ENCODE results near the gene APCDD1L. TPM values are rescaled to one million over a fixed set of nuclear protein-coding genes. Genes with fewer than 3 reads are reported as not detected.

Gene APCDD1L
- total RNA-seq, 1 donor from 2014 or later, result not detected

- Mint-ChIP-seq H3K27ac (no peak overlapping the region), H3K4me1 (ENCODE audit: low read depth) (no peaks in the 10 kb centered on the region), H3K27me3 (ENCODE audit: insufficient read depth) (peaks cover 3% of the 10 kb centered on the region), H3K4me3 (no peak overlapping the region), H3K36me3 (ENCODE audit: low read depth) (peaks cover 4% of the 10 kb centered on the region), H3K9me3 (no peaks in the 10 kb centered on the region)
- intact Hi-C loops (cut with micrococcal nuclease), result no loop called here
- DNase-seq (ENCODE audit: low spot score), result no peak
Measured at GRCh38 chr20:58457083-58457695, 58.0 kb downstream of the APCDD1L start.

- intact Hi-C loops (cut with micrococcal nuclease), result no loop called here
- H3K27me3 Mint-ChIP-seq (ENCODE audit: insufficient read depth), result peaks cover 3% of the 10 kb centered on the region
- no peak overlapping the region for H3K4me3 Mint-ChIP-seq
- no peaks in the 10 kb centered on the region for H3K9me3 Mint-ChIP-seq
- H3K27ac Mint-ChIP-seq, result no peak overlapping the region
- peaks cover 5% of the 10 kb centered on the region for H3K4me1 Mint-ChIP-seq (ENCODE audit: low read depth)
- no peak for DNase-seq (ENCODE audit: low spot score)
- peaks cover 8% of the 10 kb centered on the region for H3K36me3 Mint-ChIP-seq (ENCODE audit: low read depth)
Measured at GRCh38 chr20:58454460-58454859, 60.7 kb downstream of the APCDD1L start.

GRCh38 chr20:58453391-58453790 lies 61.8 kb downstream of the APCDD1L start:
- no peak for DNase-seq (ENCODE audit: low spot score)
- intact Hi-C loops (cut with micrococcal nuclease), result no loop called here
- Mint-ChIP-seq H3K4me3 (no peak overlapping the region), H3K27ac (no peak overlapping the region), H3K36me3 (ENCODE audit: low read depth) (peaks cover 8% of the 10 kb centered on the region), H3K27me3 (ENCODE audit: insufficient read depth) (no peaks in the 10 kb centered on the region), H3K4me1 (ENCODE audit: low read depth) (peaks cover 5% of the 10 kb centered on the region), H3K9me3 (no peaks in the 10 kb centered on the region)

GRCh38 chr20:58452667-58453255 lies 62.4 kb downstream of the APCDD1L start:
- intact Hi-C loops (cut with micrococcal nuclease), result no loop called here
- no peak for DNase-seq (ENCODE audit: low spot score)
- Mint-ChIP-seq H3K27me3 (ENCODE audit: insufficient read depth) (no peaks in the 10 kb centered on the region), H3K9me3 (no peaks in the 10 kb centered on the region), H3K27ac (no peak overlapping the region), H3K4me3 (no peak overlapping the region), H3K4me1 (ENCODE audit: low read depth) (peaks cover 5% of the 10 kb centered on the region), H3K36me3 (ENCODE audit: low read depth) (peaks cover 10% of the 10 kb centered on the region)

- intact Hi-C loops (cut with micrococcal nuclease), result no loop called here
- DNase-seq (ENCODE audit: low spot score), result no peak
- no peak overlapping the region for H3K4me3 Mint-ChIP-seq
- no peaks in the 10 kb centered on the region for H3K9me3 Mint-ChIP-seq
- H3K36me3 Mint-ChIP-seq (ENCODE audit: low read depth), result peaks cover 9% of the 10 kb centered on the region
- peaks cover 10% of the 10 kb centered on the region for H3K4me1 Mint-ChIP-seq (ENCODE audit: low read depth)
- H3K27me3 Mint-ChIP-seq (ENCODE audit: insufficient read depth), result no peaks in the 10 kb centered on the region
- no peak overlapping the region for H3K27ac Mint-ChIP-seq
Measured at GRCh38 chr20:58450254-58450653, 64.9 kb downstream of the APCDD1L start.

GRCh38 chr20:58449681-58450221 lies 65.4 kb downstream of the APCDD1L start:
- Mint-ChIP-seq H3K36me3 (ENCODE audit: low read depth) (peaks cover 14% of the 10 kb centered on the region), H3K4me3 (no peak overlapping the region), H3K27me3 (ENCODE audit: insufficient read depth) (no peaks in the 10 kb centered on the region), H3K4me1 (ENCODE audit: low read depth) (peaks cover 15% of the 10 kb centered on the region), H3K27ac (no peak overlapping the region), H3K9me3 (no peaks in the 10 kb centered on the region)
- intact Hi-C loops (cut with micrococcal nuclease), result loop anchor here (5.0 kb wide), 1 partner anchor 62 kb away; the partner anchor contains the start of gene VAPB
- DNase-seq (ENCODE audit: low spot score), result no peak

- no peaks in the 10 kb centered on the region for H3K9me3 Mint-ChIP-seq
- no peaks in the 10 kb centered on the region for H3K27me3 Mint-ChIP-seq (ENCODE audit: insufficient read depth)
- H3K36me3 Mint-ChIP-seq (ENCODE audit: low read depth), result peaks cover 22% of the 10 kb centered on the region
- no peak overlapping the region for H3K27ac Mint-ChIP-seq
- peaks cover 19% of the 10 kb centered on the region for H3K4me1 Mint-ChIP-seq (ENCODE audit: low read depth)
- no peak for DNase-seq (ENCODE audit: low spot score)
- intact Hi-C loops (cut with micrococcal nuclease), result loop anchor here (5.0 kb wide), 1 partner anchor 62 kb away; the partner anchor contains the start of gene VAPB
- no peak overlapping the region for H3K4me3 Mint-ChIP-seq
Measured at GRCh38 chr20:58448958-58449357, 66.2 kb downstream of the APCDD1L start.

GRCh38 chr20:58447511-58448391 lies 67.4 kb downstream of the APCDD1L start:
- no peak overlapping the region for H3K4me3 Mint-ChIP-seq
- H3K4me1 Mint-ChIP-seq (ENCODE audit: low read depth), result peaks cover 24% of the 10 kb centered on the region
- H3K9me3 Mint-ChIP-seq, result no peaks in the 10 kb centered on the region
- no peaks in the 10 kb centered on the region for H3K27me3 Mint-ChIP-seq (ENCODE audit: insufficient read depth)
- no peak overlapping the region for H3K27ac Mint-ChIP-seq
- DNase-seq (ENCODE audit: low spot score), result peak; percentile 37
- peaks cover 27% of the 10 kb centered on the region for H3K36me3 Mint-ChIP-seq (ENCODE audit: low read depth)
- intact Hi-C loops (cut with micrococcal nuclease), result loop anchor here (1.0 to 5.0 kb wide), 2 partner anchors 60 to 210 kb away; partner anchors contain the start of gene VAPB

GRCh38 chr20:58446960-58447265 lies 68.3 kb downstream of the APCDD1L start:
- peaks cover 28% of the 10 kb centered on the region for H3K36me3 Mint-ChIP-seq (ENCODE audit: low read depth)
- H3K27ac Mint-ChIP-seq, result no peak overlapping the region
- no peaks in the 10 kb centered on the region for H3K27me3 Mint-ChIP-seq (ENCODE audit: insufficient read depth)
- H3K4me3 Mint-ChIP-seq, result no peak overlapping the region
- intact Hi-C loops (cut with micrococcal nuclease), result loop anchor here (1.0 to 5.0 kb wide), 2 partner anchors 60 to 210 kb away; partner anchors contain the start of gene VAPB
- peaks cover 24% of the 10 kb centered on the region for H3K4me1 Mint-ChIP-seq (ENCODE audit: low read depth)
- DNase-seq (ENCODE audit: low spot score), result no peak
- H3K9me3 Mint-ChIP-seq, result no peaks in the 10 kb centered on the region

GRCh38 chr20:58446264-58446959 lies 68.8 kb downstream of the APCDD1L start:
- no peak for DNase-seq (ENCODE audit: low spot score)
- H3K4me3 Mint-ChIP-seq, result no peak overlapping the region
- H3K36me3 Mint-ChIP-seq (ENCODE audit: low read depth), result peaks cover 28% of the 10 kb centered on the region
- intact Hi-C loops (cut with micrococcal nuclease), result loop anchor here (5.0 kb wide), 1 partner anchor 59 kb away; the partner anchor contains the start of gene VAPB
- H3K4me1 Mint-ChIP-seq (ENCODE audit: low read depth), result peaks cover 24% of the 10 kb centered on the region
- no peak overlapping the region for H3K27ac Mint-ChIP-seq
- no peaks in the 10 kb centered on the region for H3K9me3 Mint-ChIP-seq
- no peaks in the 10 kb centered on the region for H3K27me3 Mint-ChIP-seq (ENCODE audit: insufficient read depth)

GRCh38 chr20:58444746-58445255 lies 70.4 kb downstream of the APCDD1L start:
- Mint-ChIP-seq H3K4me1 (ENCODE audit: low read depth) (peaks cover 29% of the 10 kb centered on the region), H3K27ac (peak overlapping the region; percentile 46), H3K27me3 (ENCODE audit: insufficient read depth) (no peaks in the 10 kb centered on the region), H3K9me3 (no peaks in the 10 kb centered on the region), H3K4me3 (no peak overlapping the region), H3K36me3 (ENCODE audit: low read depth) (peaks cover 30% of the 10 kb centered on the region)
- intact Hi-C loops (cut with micrococcal nuclease), result loop anchor here (5.0 kb wide), 1 partner anchor 58 kb away; the partner anchor contains the start of gene VAPB
- no peak for DNase-seq (ENCODE audit: low spot score)

GRCh38 chr20:58441723-58442122 lies 73.5 kb downstream of the APCDD1L start:
- Mint-ChIP-seq H3K36me3 (ENCODE audit: low read depth) (peaks cover 39% of the 10 kb centered on the region), H3K4me3 (no peak overlapping the region), H3K27me3 (ENCODE audit: insufficient read depth) (no peaks in the 10 kb centered on the region), H3K4me1 (ENCODE audit: low read depth) (peaks cover 34% of the 10 kb centered on the region), H3K9me3 (no peaks in the 10 kb centered on the region), H3K27ac (peak overlapping the region; percentile 59)
- DNase-seq (ENCODE audit: low spot score), result no peak
- intact Hi-C loops (cut with micrococcal nuclease), result no loop called here

Data from activated T-helper 1 cell treated with anti-CD3 and anti-CD28 coated beads, Interleukin-12 subunit alpha, Interleukin-12 subunit beta, Interleukin-2, Interleukin-4 antibody, amounts not matched to agents 30 ng/mL and 10 ng/mL and 1 ng/mL, durations not matched to agents 14 hours and 24 hours and 36 hours (primary cell).